Suppressor macrophage treated with lipopolysaccharide for 1 hour (primary cell): ENCODE data around the gene IQGAP2.

Experiments used
- DNase-seq, 3 donors: peaks; one replicate each; pipeline ENCODE4 v3.0.0-alpha.2; 2020 to 2022

Gene IQGAP2

GRCh38 chr5:76479281-76479680 is 76.2 kb downstream of the IQGAP2 start:
- DNase-seq: no peak

DNA sequence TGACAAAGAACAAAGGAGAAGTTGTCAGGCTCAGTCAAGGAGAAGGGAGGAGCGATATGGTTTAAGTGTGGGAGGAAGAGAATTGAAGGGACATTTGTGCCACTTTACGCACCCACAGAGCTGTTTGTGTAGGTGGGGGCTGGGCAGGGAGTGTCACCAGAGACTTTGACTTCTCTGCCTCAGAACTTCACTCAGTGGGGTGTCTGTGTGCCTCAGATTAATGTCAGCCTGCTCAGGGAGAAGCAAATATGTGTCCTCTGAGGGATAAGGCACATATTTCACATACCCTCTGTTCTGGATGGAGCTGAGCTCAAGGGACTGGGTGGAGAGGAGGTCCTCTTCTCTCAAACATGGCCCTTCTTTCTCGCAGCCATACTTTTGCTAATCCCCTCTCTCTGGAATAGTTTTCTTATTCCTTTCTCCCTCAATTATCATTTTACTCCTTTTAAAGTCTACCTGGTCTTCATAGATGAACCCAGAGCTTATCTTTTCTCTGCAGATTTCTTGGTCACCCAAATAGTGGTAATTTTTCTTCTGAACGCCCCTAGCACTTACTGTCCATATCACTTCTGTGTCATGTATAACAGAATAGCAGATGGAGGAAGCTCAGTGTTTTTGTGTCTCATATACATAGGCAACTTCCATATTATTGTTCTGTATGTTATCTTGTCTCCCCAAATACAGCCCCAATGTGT is 77.0 kb downstream of the IQGAP2 start:
- DNase-seq: peak; percentile 74 to 89 (median 76)

GRCh38 chr5:76482984-76483383 is 79.9 kb downstream of the IQGAP2 start:
- no peak for DNase-seq

DNA sequence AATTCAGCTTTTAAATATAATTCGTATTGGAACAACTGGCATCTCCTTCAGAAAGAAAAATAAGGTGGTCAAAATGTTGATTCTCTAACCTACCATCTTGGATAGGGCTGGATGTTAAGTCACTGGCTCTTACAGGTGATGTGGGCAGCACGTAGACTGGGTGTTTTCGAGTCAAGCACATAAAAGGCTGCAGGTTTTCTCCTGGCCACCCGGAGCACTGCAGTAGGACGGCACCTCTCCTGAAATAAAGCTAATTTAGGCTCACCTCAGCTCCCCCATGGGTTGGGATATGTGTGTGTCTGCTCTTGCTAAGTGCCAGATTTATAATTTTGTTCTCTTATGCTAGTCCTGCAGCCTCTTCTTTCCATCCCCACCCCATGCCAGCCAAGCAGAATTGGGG is 80.3 kb downstream of the IQGAP2 start:
- DNase-seq: no peak

GRCh38 chr5:76483881-76484280 is 80.8 kb downstream of the IQGAP2 start:
- no peak for DNase-seq

- no peak for DNase-seq
These were observed 82.4 kb downstream of the IQGAP2 start for GRCh38 chr5:76485511-76485910.

DNA sequence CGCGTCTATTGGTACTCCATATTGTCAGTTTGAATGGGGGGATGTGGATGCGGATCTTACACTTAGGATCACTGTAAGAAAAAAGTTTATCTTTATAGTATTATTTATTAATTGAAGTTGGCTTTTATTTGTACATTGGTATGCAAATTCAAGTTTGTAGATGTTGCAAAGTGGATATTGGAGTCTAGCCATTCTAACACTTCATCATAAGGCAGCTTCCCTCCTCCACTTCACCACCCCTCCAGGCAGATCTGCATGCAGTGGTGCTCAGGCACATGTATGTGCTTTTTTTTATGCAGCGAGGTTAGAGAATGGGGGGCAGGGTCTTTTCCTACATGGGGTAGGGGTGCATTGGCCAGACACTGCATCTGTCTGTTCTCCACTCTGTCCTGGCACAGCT is 84.3 kb downstream of the IQGAP2 start:
- no peak for DNase-seq

DNA sequence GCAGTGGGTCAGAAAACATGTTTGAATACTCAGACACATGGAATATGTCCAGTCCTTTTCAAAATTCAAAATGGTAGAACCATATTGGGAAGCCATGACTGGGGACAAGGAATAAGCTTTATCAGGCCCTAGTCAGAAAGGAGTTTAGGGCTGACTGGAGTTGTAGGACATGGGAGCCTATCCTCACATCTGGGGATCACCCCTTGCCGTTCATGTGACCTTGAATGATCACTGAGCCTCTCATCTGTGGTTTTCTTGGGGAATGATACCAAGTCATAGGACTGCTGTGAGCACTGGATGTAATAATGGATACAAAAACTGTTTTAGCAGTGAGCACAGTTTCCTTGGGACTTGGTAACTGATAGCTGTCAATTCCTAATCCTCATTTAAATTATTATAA is 84.7 kb downstream of the IQGAP2 start:
- DNase-seq: peak; percentile 59 to 69 (median 64)

- DNase-seq: no peak
These were observed 85.9 kb downstream of the IQGAP2 start for GRCh38 chr5:76488969-76489368.

- DNase-seq: no peak
These were observed 87.0 kb downstream of the IQGAP2 start for GRCh38 chr5:76489877-76490688.

- DNase-seq: peak in 2 of 3 donors; percentile 42 to 62
These were observed 87.9 kb downstream of the IQGAP2 start for GRCh38 chr5:76490960-76491359.

DNA sequence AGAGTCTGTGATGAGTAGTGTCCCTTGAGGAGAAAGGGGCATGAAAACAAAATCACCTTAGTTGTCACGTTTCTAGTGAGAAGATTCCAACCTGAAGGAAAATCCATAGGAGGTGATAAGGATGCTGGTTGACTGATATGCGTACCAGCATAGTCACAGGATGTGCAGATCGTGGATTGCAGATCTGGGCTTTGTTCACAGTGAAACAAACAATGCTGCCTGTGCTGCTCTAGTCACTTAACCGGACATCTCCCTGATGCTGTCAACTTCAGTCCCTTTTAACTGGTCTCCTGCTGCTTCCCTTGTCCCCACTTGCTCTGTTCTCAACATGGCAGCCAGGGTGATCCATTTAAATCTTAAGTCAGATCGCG is 89.7 kb downstream of the IQGAP2 start:
- no peak for DNase-seq

DNA sequence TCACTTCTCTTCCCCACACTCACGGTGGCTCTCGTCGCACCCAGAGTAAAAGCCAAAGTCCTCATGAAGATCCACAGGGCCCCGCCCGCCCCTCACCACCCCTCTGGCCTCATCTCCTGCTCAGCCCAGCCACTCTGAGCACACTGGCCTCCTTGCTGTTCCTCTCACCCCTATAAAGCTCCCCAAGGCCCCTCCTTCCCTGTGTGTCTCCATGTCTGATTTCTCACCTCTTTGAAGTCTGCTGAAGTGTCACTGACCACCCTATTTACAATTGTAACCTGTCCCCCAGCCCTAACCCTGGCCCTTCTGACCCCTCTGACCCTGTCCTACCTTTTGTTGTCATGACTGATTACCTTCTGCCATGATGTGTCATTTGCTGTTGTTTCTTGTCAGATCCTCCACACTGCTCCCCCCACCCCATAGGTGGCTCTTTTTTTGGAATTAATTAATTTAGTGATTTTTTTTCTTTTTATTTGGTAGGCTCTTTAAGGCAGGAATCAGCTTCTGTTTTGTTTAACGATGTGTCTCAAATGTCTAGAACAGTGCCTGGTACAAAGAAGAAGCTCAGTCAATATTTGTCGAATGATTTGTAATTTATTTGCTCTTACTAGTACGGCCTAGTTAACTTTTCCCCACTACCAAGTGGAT is 90.2 kb downstream of the IQGAP2 start:
- DNase-seq: no peak

- no peak for DNase-seq
These were observed 91.1 kb downstream of the IQGAP2 start for GRCh38 chr5:76494201-76494600.

DNA sequence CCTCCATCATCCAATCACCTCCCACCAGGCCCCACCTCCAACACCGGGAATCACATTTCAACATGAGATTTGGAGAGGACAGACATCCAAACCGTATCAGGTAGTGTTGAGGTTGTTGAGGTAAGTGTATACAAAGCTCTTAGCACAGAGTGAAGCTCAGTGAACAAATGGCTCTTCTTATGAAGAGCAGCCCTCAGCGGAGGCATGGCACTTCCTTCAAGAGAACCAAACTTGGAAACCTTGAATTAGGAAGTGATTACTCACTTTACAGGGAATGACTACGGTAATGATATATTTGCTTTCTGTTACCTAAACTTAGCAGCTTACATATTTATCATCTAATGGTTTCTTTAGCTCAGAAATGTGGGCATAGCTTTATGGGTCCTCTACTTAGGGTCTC is 92.8 kb downstream of the IQGAP2 start:
- DNase-seq: peak; percentile 50 to 69 (median 65)

GRCh38 chr5:76497065-76497460 is 94.0 kb downstream of the IQGAP2 start:
- DNase-seq: no peak

DNA sequence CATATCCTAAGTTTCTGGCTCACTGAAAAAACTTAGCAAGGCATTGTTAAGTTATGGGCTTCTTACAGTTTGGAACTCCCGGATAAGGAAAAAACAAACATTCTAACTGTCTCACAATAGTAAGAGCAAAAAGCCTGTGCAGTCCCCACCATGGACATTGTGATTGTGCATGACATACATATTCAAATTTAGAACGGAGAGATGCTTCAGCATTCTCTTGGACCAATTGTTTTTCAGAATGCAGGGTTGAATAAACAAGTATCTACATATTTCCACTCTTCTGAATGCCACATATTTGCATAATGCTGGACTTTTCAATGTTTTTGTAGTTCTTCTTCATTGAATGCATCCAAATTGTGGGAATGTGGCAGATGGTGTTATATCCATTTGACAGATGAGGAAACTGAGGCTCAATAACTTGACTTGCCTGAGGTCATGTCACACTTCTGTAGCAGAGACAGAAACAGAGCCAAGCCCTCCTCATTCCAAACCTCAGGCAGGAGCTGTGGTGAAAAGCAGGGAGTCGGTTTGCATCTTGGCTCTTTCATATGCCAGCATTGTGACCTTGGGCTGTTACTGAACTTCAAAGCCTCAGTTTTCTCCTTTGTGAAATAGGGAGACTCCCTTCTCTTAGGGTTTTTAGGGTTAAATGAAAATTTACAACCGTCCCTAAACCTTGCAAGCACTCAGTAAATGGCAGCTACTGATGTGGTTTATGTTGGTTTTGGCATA is 95.1 kb downstream of the IQGAP2 start:
- DNase-seq: no peak

DNA sequence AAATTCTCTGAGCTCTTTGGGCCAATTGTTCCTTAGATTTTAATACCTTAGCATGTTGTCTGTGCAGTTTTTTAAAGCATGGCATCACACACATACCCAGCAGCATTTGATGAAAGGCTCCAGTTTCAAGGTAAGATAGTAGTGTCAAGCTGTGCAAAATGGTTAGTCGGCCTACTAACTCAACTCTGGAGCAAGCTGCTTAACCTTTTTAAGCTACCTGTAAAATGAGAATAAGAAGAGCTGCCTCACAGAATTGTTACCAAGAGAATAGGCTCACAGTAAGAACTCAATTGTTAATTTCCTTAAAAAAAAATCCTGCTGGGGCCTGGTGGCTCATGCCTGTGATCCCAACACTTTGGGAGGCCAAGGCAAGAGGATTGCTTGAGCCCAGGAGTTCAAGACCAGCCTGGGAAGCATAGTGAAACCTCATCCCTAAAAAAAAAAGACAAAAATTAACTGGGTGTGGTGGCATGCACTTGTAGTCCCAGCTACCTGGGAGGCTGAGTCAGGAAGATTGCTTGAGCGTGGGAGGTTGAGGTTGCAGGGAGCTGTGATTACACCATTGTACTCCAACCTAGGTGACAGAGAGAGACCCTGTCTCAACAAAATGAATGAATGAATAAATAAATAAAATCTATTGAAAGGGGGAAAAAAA is 96.5 kb downstream of the IQGAP2 start:
- no peak for DNase-seq

- peak in 2 of 3 donors; percentile 56 to 59 for DNase-seq
These were observed 97.7 kb downstream of the IQGAP2 start for GRCh38 chr5:76500633-76501393.

GRCh38 chr5:76503929-76504328 is 100.8 kb downstream of the IQGAP2 start:
- DNase-seq: no peak

- DNase-seq: no peak
These were observed 101.9 kb downstream of the IQGAP2 start for GRCh38 chr5:76504901-76505564.
